ENCODE results near the gene CTNNA3.

- no peak for TF ChIP-seq CTCF (IDR thresholded peaks at IDR 0.05 in 4 of 5, conservative IDR thresholded peaks at IDR 0.05 in 1 of 5)
- no peak for TF ChIP-seq POLR2A (IDR thresholded peaks at IDR 0.05)
Observed at GRCh38 chr10:67618116-67618515, 77.9 kb downstream of the CTNNA3 start.
